Activated naive CD4-positive, alpha-beta T cell treated with Interleukin-2 at 50 U/mL for 16 hours (primary cell): Measurements from ENCODE around the gene PGC.
"Not testable (repeated sequence)": the region's sequence is repeated elsewhere in the genome, so short reads cannot be mapped to it uniquely, and the experiment has no call there.

Experiments
- DNase-seq: peaks from one replicate; pipeline ENCODE4 v3.0.0-alpha.2; 2020

PGC gene

GRCh38 chr6:41774841-41775240, 27.6 kb upstream of the PGC start:
- DNase-seq, result no peak

- DNase-seq, result no peak
Measured at GRCh38 chr6:41771058-41771983, 24.1 kb upstream of the PGC start.

GRCh38 chr6:41770381-41771057, 23.3 kb upstream of the PGC start:
- no peak for DNase-seq

- DNase-seq, result no peak
Measured at GRCh38 chr6:41769376-41769775, 22.2 kb upstream of the PGC start.

- no peak for DNase-seq
Measured at GRCh38 chr6:41768545-41769308, 21.5 kb upstream of the PGC start.

GRCh38 chr6:41767112-41767833, 20.1 kb upstream of the PGC start:
- no peak for DNase-seq

GRCh38 chr6:41766043-41766664, 19.0 kb upstream of the PGC start:
- not testable (repeated sequence) for DNase-seq

GRCh38 chr6:41763470-41763869, 16.3 kb upstream of the PGC start:
- DNase-seq, result no peak

- DNase-seq, result no peak
Measured at GRCh38 chr6:41759905-41760579, 12.8 kb upstream of the PGC start.

- DNase-seq, result no peak
Measured at GRCh38 chr6:41759106-41759904, 12.1 kb upstream of the PGC start.

GRCh38 chr6:41758641-41759035, 11.4 kb upstream of the PGC start:
- no peak for DNase-seq

- no peak for DNase-seq
Measured at GRCh38 chr6:41757931-41758640, 10.9 kb upstream of the PGC start.

- no peak for DNase-seq
Measured at GRCh38 chr6:41757271-41757670, 10.1 kb upstream of the PGC start.

- DNase-seq, result no peak
Measured at GRCh38 chr6:41756354-41756753, 9.2 kb upstream of the PGC start.

- DNase-seq, result no peak
Measured at GRCh38 chr6:41755895-41756294, 8.7 kb upstream of the PGC start.

- no peak for DNase-seq
Measured at GRCh38 chr6:41750374-41750773, 3.2 kb upstream of the PGC start.

GRCh38 chr6:41748542-41748941, 1.3 kb upstream of the PGC start:
- DNase-seq, result no peak

- no peak for DNase-seq
Measured at GRCh38 chr6:41748102-41748477, 893 bp upstream of the PGC start.

- no peak for DNase-seq
Measured at GRCh38 chr6:41746107-41746506, 1.1 kb downstream of the PGC start.

GRCh38 chr6:41744236-41744787, 2.9 kb downstream of the PGC start:
- no peak for DNase-seq
